Epithelial cell of esophagus (primary cell): ENCODE measurements around the gene CYP26B1.

ENCODE experiments used
- DNase-seq: peaks from one replicate; pipeline ENCODE4 v3.0.0; 2010; ENCODE audit warnings: low read depth
- H3K4me3 ChIP-seq: 2 replicates; pipeline ENCODE4 v1.5.1; 2011; ENCODE audit warnings: mild to moderate bottlenecking, low read length, control low read depth
- TF ChIP-seq, protein P1 (sequence below): IDR thresholded peaks from 2 replicates; pipeline ENCODE4 v1.5.1; 2011; ENCODE audit warnings: low read depth, mild to moderate bottlenecking, low read length, control low read depth, inconsistent platforms; ENCODE audit not compliant: insufficient read depth; ENCODE audit errors: missing control alignments

The CYP26B1 gene

DNA sequence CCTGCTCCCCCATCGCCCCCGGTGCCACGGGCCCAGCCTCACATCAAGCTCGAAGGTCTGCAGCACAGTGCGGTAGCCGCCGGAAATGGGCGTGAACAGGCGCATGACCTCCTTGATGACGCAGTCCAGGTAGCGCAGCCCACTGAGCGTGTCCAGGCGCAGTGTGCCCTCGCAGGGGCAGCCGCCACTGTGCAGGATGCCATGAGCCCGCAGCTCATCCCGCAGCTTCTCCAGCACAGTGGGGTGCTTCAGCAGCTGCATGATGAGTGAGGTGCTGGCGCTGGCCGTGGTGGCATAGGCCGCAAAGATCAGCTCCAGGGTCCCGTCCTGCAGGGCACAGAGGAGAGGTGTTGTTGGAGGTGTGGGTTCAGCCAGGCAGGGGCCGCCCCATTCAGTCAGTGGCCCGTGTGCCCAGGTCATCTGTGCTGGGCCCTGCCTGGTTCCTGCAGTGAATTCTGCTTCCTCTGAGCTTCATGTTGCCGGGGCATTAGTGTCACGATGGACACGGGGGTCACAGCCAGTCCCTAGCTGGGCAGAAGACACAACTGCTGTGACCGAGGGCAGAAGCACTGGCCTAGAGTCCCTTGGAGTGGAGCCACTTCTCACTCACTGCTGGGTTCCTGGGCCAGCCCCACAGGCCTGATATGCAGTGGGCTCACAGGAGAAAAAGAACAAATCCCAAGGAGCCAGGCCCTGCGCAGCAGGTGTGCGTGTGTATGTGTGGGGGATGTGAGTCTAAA is 14.5 kb downstream of the CYP26B1 start:
- no peak for DNase-seq
- H3K4me3 ChIP-seq, result no peak overlapping the region
- TF ChIP-seq, protein P1, sequence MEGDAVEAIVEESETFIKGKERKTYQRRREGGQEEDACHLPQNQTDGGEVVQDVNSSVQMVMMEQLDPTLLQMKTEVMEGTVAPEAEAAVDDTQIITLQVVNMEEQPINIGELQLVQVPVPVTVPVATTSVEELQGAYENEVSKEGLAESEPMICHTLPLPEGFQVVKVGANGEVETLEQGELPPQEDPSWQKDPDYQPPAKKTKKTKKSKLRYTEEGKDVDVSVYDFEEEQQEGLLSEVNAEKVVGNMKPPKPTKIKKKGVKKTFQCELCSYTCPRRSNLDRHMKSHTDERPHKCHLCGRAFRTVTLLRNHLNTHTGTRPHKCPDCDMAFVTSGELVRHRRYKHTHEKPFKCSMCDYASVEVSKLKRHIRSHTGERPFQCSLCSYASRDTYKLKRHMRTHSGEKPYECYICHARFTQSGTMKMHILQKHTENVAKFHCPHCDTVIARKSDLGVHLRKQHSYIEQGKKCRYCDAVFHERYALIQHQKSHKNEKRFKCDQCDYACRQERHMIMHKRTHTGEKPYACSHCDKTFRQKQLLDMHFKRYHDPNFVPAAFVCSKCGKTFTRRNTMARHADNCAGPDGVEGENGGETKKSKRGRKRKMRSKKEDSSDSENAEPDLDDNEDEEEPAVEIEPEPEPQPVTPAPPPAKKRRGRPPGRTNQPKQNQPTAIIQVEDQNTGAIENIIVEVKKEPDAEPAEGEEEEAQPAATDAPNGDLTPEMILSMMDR, result no peak

DNA sequence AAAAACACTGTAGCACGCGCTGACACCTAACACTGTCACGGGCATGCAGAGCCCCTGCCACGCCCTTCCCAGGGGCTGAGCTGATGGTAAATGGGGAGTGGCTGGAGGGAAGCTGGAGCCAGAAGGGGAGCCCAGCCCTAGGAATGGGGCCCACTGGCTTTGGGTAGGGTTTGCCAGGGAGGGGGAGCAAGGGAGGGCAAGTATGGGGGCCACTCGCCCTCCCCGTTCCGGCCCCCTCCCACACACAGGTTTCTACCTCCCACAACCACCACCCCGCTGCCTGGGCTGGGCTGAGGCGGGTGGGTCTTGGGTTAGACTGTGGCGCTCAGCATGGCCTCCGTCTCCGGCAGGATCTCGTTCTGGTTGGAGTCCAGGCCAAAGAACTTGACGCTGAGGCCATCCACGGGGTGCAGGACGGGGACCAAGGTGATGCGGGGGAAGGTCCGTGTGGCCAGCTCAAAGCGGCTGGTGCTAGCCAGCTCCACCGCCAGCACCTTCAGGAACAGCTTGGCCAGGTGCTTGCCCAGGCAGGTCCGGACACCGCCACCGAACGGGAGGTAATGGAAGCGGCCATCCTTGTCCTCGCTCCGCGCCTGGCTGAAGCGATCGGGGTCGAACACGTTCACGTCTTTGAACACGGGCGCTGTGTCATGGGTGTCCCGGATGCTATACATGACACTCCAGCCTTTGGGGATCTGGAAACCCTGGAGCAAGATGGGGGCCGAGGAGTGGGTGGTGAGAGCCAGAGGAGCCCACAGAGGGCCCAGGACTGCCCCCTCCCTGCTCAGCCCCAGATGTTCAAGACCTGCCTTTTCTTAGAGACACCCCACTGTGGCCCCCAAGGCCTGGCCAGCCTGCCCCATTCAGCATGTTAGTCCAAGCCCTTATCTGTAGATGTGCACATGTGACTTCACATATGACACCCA is 15.5 kb downstream of the CYP26B1 start:
- TF ChIP-seq, protein P1, result no peak
- no peak overlapping the region for H3K4me3 ChIP-seq
- no peak for DNase-seq

DNA sequence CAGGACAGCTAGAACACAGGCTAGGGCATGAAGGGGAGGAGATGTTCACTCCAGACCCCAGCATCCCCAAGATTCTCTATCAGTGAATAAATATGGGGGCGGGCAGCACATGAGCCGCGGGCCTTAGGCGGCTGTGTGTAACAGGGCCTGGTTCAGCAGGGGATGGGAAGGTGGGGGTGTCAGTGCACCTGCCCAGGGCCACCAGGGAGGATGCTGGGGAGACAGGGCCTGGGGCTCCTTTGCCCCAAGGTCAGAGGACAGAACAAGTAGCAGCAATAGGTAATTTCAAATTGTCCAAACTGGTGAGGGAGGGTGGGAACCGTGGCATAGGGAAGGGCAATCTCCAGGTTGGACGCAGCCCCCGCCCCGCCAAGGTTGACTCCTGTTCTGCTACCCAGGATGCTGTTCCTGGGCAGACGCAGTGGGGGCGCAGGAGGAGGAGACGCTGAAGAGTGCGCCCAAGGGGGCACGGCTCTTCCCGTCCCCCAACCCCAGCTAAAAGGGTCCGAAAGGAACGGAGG is 16.2 kb downstream of the CYP26B1 start:
- no peak overlapping the region for H3K4me3 ChIP-seq
- no peak for DNase-seq
- TF ChIP-seq, protein P1, result no peak

DNA sequence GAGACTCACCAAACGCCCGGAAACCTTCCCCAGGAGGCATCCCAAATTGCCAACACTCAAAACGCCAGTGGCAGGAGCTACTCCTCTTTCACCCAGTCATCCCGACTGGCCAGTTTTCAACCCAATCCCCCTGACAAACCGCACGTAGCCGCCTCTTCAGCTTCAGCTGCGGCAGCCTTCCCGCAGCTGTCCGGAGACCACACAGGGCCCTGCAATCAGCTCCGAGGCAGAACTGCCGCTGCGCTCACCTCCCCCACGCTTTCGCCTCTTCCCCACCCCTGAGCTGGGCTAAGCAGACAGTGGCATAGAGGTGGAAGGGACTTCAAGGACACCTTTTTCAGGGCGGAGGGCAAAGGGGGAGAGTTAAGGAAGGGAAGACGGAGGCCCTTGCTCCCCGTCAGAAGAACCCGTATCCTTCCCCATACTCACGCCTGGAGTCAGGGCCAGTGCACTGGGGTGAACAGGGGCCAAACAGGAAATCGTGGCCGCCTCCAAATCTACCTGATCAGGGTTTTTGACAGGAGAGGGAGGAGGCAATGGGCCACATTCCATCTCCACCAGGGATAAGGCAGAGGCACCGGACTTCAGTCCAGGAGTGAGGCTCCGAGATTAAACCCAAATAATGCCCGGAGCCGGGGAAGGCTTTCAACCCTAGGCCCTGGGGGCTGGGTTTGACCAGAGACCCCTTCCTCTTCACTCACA is 16.9 kb downstream of the CYP26B1 start:
- no peak for DNase-seq
- TF ChIP-seq, protein P1, result no peak
- H3K4me3 ChIP-seq, result no peak overlapping the region

DNA sequence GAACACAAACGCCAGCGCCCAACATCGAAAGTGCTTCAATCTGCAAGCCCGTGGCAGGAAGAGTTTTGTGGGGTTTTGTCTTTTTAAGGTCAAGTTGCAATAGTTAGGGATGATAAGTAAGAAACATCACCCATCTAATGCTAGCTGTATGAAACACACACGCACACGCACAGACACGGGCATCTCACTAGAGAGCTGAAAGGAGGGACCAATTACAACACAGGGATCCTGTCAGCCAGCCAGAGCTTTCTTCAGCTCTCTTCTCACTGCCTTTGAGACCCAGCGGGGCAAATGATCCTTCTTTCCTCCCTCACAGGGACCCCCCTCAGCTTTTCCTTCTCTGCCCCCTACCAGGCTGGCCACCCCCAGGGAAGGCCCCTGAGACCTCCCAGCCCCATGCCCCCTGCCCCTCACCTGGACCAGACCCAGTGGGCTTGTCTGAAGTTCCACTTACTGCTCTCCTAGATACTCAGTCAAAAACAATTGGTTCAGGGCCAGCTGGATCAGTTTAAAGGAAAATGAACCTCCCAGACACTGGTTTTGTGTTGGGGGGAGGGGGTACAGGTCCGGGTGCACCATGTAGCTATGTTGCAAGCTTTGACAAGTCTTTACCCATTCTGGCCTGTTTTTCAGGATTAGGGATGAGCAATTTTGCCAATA is 17.9 kb downstream of the CYP26B1 start:
- DNase-seq, result peak; percentile 63
- TF ChIP-seq, protein P1, result no peak
- no peak overlapping the region for H3K4me3 ChIP-seq

DNA sequence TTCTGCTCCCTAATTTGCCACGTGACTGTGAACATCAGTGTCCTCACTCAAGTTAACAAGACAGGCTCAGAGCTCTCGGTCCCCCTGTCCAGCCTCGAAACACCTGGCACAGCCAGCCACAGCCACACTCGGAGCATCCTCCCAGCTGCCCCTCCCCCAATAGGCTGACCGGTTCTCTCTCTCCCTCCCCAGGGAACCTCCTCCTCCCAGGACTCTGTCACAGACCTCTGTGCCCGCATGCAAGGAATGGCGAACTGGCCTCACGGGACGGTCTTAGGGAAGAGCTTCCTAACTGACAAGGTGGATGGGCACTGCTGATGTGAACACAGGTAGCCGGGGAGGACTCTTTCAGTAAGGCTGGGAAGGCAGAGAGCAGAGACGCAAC is 18.8 kb downstream of the CYP26B1 start:
- no peak overlapping the region for H3K4me3 ChIP-seq
- no peak for DNase-seq
- TF ChIP-seq, protein P1, result no peak
